Panc1 (cell line): ENCODE data around the gene TMEM170B. TPM values are rescaled to one million over a fixed set of nuclear protein-coding genes. Genes with fewer than 3 reads are reported as not detected.

Experiments used
- ATAC-seq: fragments of 200-7000 bp; cut with Tn5 transposase; 2 replicates; pipeline ENCODE4 v1.9.1; 2020; ENCODE audit warnings: mild to moderate bottlenecking, moderate library complexity
- BruUV-seq: library from RNA; stranded (reverse); fragments of 400-500 nt; replicated peaks from 2 replicates; lab custom pipeline; 2021; lab: Mats Ljungman, UMichigan
- CTCF ChIA-PET: fragments of 300-600 bp; sonication (Branson Sonifier 250); formaldehyde crosslinking; loops from one replicate; lab custom pipeline; 2022; ENCODE audit warnings: antibody characterized with exemption; lab: Charles Lee
- POLR2A ChIA-PET: fragments of 300-600 bp; sonication (Branson Sonifier 250); formaldehyde crosslinking; loops from one replicate; lab custom pipeline; 2022; ENCODE audit warnings: antibody characterized with exemption; lab: Charles Lee
- DNase-seq: peaks from one replicate; pipeline ENCODE4 v3.0.0-alpha.2; 2010; ENCODE audit warnings: low read depth, low spot score
- H3K27ac ChIP-seq: 2 replicates; pipeline ENCODE4 v1.5.1; 2011; ENCODE audit warnings: mild to moderate bottlenecking, low read length, inconsistent platforms
- H3K27me3 ChIP-seq: fragments of 200-500 bp; sonication (Bioruptor generic); 2 replicates; pipeline ENCODE4 v1.6.0; 2014; ENCODE audit warnings: low read length, inconsistent platforms; ENCODE audit not compliant: control insufficient read depth, insufficient read depth
- H3K36me3 ChIP-seq: fragments of 200-500 bp; sonication (Bioruptor generic); 2 replicates; pipeline ENCODE4 v1.5.1; 2014; ENCODE audit warnings: inconsistent platforms, mild to moderate bottlenecking, low read length, moderate library complexity; ENCODE audit not compliant: control insufficient read depth, insufficient read depth
- H3K4me1 ChIP-seq: 2 replicates; pipeline ENCODE4 v1.5.1; 2011; ENCODE audit warnings: inconsistent platforms, mild to moderate bottlenecking, low read length, moderate library complexity; ENCODE audit not compliant: control insufficient read depth, insufficient read depth
- H3K4me3 ChIP-seq, 2 experiments: 2 replicates each; pipeline ENCODE4 v1.5.1; 2011 to 2012; ENCODE audit warnings: low read depth in 2 of 2, low read length in 2 of 2, mild to moderate bottlenecking in 2 of 2, inconsistent platforms in 1 of 2, moderate library complexity in 1 of 2
- H3K9me3 ChIP-seq: fragments of 200-500 bp; sonication (Bioruptor generic); 2 replicates; pipeline ENCODE4 v1.5.1; 2014; ENCODE audit warnings: low read depth, mild to moderate bottlenecking, inconsistent platforms, low read length, moderate library complexity; ENCODE audit not compliant: control insufficient read depth, insufficient read depth
- POLR2AphosphoS5 ChIP-seq: IDR thresholded peaks from 2 replicates; pipeline ENCODE4 v1.6.1; 2012; ENCODE audit warnings: mild to moderate bottlenecking, low read depth, low read length, moderate library complexity
- SIN3A ChIP-seq: IDR thresholded peaks from 2 replicates; pipeline ENCODE4 v1.6.1; 2012; ENCODE audit warnings: low read depth, mild to moderate bottlenecking, low read length, moderate library complexity, borderline replicate concordance; ENCODE audit not compliant: insufficient read depth
- TCF7L2 ChIP-seq: IDR thresholded peaks from 2 replicates; pipeline ENCODE4 v1.6.1; 2011; ENCODE audit warnings: mild to moderate bottlenecking, low read depth, low read length, inconsistent platforms
- in situ Hi-C: cut with HindIII; loops from 2 replicates; pipeline ENCODE4 v1.10.0; 2016; ENCODE audit warnings: low sequenced_read_pairs, low pct_unique_long_range_greater_than_20kb
- intact Hi-C: fragments of 100-400 bp; cut with micrococcal nuclease; formaldehyde crosslinking; loops from one replicate; pipeline ENCODE4 v1.10.0; 2022; ENCODE audit not compliant: unreplicated experiment
- total RNA-seq: library from RNA; stranded (reverse); gene quantifications from one replicate; pipeline ENCODE4 v1.2.1, GENCODE V29; 2021; ENCODE audit not compliant: unreplicated experiment
- TF ChIP-seq, protein P1 (sequence below): fragments of 450-650 bp; IDR thresholded peaks from 2 replicates; pipeline ENCODE4 v1.5.1; 2017; ENCODE audit warnings: mild to moderate bottlenecking
- TF ChIP-seq, protein P2 (sequence below), 2 experiments: IDR thresholded peaks; 2 replicates each; pipeline ENCODE4 v1.6.1; 2011 to 2012; ENCODE audit warnings: low read depth in 2 of 2, control low read depth in 1 of 2, low read length in 1 of 2, mild to moderate bottlenecking in 1 of 2, moderate library complexity in 1 of 2; ENCODE audit not compliant: insufficient read depth in 1 of 2

TMEM170B gene
- total RNA-seq, 1 experiment from 2014 or later = 1.3 TPM

DNA sequence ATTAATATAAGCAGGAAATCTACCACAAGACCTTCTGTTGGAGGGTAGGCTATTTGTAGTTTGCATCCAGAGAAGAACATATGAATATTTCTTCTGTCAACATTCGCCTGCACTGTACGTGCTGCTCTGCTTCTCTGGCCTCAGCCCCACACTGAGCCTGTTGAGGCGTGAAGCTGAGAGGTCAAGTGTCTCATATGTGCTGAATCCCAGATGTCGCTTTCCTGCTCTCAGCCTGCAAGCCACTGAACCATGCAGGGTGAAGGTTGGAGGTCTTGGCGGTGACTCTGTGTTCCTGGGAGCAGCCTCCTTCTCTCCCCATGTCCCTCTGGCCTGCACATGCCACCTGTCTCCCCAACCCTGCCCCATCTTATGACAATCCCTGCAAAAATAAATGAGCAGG is 83.6 kb downstream of the TMEM170B start:
- TF ChIP-seq, protein P1, sequence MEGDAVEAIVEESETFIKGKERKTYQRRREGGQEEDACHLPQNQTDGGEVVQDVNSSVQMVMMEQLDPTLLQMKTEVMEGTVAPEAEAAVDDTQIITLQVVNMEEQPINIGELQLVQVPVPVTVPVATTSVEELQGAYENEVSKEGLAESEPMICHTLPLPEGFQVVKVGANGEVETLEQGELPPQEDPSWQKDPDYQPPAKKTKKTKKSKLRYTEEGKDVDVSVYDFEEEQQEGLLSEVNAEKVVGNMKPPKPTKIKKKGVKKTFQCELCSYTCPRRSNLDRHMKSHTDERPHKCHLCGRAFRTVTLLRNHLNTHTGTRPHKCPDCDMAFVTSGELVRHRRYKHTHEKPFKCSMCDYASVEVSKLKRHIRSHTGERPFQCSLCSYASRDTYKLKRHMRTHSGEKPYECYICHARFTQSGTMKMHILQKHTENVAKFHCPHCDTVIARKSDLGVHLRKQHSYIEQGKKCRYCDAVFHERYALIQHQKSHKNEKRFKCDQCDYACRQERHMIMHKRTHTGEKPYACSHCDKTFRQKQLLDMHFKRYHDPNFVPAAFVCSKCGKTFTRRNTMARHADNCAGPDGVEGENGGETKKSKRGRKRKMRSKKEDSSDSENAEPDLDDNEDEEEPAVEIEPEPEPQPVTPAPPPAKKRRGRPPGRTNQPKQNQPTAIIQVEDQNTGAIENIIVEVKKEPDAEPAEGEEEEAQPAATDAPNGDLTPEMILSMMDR = no peak
- no peak for TF ChIP-seq TCF7L2
- in situ Hi-C loops (no loop called here), intact Hi-C loops (no loop called here)
- no peak overlapping the region for H3K4me3 ChIP-seq
- H3K9me3 ChIP-seq = no peaks in the 10 kb centered on the region
- H3K36me3 ChIP-seq = no peaks in the 10 kb centered on the region
- no TSS peak for BruUV-seq
- H3K4me1 ChIP-seq = no peaks in the 10 kb centered on the region
- ChIA-PET POLR2A (no interaction called here), CTCF (no interaction called here)
- H3K27me3 ChIP-seq = no peaks in the 10 kb centered on the region
- no peak for ATAC-seq
- no peak overlapping the region for H3K27ac ChIP-seq
- DNase-seq = no peak

DNA sequence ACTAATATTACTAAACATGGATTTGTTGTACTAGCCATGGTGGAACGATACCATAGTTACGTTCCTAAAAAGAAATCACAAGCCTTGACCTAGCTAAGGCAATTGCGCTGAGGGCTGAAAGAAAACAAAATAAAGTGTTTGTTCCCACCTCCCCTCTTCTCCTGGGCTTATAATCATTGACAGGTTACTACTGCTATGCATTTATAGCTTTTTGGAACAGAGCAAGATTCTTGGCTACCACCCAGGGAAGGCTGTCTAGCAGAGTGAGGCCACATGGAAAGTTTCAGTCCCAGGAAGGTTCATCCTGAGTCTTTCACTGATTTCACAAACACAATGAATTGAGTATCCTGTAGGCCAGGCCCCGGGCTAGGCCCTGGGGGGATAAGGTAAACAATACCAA is 84.6 kb downstream of the TMEM170B start:
- BruUV-seq = no TSS peak
- H3K4me3 ChIP-seq = no peak overlapping the region
- TF ChIP-seq POLR2AphosphoS5 (no peak), TCF7L2 (no peak), SIN3A (no peak)
- TF ChIP-seq, protein P2, sequence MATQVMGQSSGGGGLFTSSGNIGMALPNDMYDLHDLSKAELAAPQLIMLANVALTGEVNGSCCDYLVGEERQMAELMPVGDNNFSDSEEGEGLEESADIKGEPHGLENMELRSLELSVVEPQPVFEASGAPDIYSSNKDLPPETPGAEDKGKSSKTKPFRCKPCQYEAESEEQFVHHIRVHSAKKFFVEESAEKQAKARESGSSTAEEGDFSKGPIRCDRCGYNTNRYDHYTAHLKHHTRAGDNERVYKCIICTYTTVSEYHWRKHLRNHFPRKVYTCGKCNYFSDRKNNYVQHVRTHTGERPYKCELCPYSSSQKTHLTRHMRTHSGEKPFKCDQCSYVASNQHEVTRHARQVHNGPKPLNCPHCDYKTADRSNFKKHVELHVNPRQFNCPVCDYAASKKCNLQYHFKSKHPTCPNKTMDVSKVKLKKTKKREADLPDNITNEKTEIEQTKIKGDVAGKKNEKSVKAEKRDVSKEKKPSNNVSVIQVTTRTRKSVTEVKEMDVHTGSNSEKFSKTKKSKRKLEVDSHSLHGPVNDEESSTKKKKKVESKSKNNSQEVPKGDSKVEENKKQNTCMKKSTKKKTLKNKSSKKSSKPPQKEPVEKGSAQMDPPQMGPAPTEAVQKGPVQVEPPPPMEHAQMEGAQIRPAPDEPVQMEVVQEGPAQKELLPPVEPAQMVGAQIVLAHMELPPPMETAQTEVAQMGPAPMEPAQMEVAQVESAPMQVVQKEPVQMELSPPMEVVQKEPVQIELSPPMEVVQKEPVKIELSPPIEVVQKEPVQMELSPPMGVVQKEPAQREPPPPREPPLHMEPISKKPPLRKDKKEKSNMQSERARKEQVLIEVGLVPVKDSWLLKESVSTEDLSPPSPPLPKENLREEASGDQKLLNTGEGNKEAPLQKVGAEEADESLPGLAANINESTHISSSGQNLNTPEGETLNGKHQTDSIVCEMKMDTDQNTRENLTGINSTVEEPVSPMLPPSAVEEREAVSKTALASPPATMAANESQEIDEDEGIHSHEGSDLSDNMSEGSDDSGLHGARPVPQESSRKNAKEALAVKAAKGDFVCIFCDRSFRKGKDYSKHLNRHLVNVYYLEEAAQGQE (IDR thresholded peaks at IDR 0.05; ENCODE audit: insufficient read depth in 1 of 2, low read depth in 2 of 2, low read length in 1 of 2) = no peak
- TF ChIP-seq, protein P1 = no peak
- no peaks in the 10 kb centered on the region for H3K4me1 ChIP-seq
- CTCF ChIA-PET = no interaction called here
- no peak for DNase-seq
- POLR2A ChIA-PET = no interaction called here
- no peaks in the 10 kb centered on the region for H3K27me3 ChIP-seq
- ATAC-seq = no peak
- intact Hi-C loops = no loop called here
- no peaks in the 10 kb centered on the region for H3K9me3 ChIP-seq
- H3K27ac ChIP-seq = no peak overlapping the region
- in situ Hi-C loops = no loop called here
- H3K36me3 ChIP-seq = no peaks in the 10 kb centered on the region

DNA sequence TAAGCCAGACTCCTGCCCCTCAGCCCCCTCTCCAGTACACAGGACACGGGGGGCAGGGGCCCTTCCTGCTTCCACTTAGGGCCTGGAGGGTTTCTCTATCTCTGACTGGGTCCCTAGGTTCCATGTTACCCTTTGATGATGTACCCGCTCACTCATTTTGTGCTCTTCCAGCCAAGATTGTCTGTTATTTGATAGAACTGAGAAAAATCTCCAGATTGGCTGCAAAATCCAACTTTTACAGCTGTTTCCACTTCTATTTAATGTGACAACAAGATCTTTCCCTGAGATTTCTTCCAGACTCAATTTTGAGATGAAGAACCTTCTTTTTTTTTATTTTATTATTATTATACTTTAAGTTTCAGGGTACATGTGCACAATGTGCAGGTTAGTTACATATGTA is 85.7 kb downstream of the TMEM170B start:
- Histone ChIP-seq H3K9me3 (no peaks in the 10 kb centered on the region), H3K4me3 (no peak overlapping the region), H3K27me3 (no peaks in the 10 kb centered on the region), H3K4me1 (no peaks in the 10 kb centered on the region), H3K27ac (no peak overlapping the region), H3K36me3 (no peaks in the 10 kb centered on the region)
- TF ChIP-seq POLR2AphosphoS5 (no peak), SIN3A (no peak), TCF7L2 (no peak)
- TF ChIP-seq, protein P2 (IDR thresholded peaks at IDR 0.05; ENCODE audit: insufficient read depth in 1 of 2, low read depth in 2 of 2, low read length in 1 of 2) = no peak
- TF ChIP-seq, protein P1 = no peak
- BruUV-seq = no TSS peak
- CTCF ChIA-PET = no interaction called here
- ATAC-seq (no peak), DNase-seq (no peak)
- POLR2A ChIA-PET = no interaction called here
- intact Hi-C loops = no loop called here
- in situ Hi-C loops = no loop called here
